Anterior cingulate cortex (tissue), 58 donors: Measurements from ENCODE around the gene SH2B3.

ENCODE experiments used
- DNase-seq, 58 donors: peaks; one replicate each; lab custom pipeline; 2025; lab: John Stamatoyannopoulos, UW

SH2B3 gene

GRCh38 chr12:111440631-111441030 is 34.9 kb downstream of the SH2B3 start:
- no peak for DNase-seq

DNA sequence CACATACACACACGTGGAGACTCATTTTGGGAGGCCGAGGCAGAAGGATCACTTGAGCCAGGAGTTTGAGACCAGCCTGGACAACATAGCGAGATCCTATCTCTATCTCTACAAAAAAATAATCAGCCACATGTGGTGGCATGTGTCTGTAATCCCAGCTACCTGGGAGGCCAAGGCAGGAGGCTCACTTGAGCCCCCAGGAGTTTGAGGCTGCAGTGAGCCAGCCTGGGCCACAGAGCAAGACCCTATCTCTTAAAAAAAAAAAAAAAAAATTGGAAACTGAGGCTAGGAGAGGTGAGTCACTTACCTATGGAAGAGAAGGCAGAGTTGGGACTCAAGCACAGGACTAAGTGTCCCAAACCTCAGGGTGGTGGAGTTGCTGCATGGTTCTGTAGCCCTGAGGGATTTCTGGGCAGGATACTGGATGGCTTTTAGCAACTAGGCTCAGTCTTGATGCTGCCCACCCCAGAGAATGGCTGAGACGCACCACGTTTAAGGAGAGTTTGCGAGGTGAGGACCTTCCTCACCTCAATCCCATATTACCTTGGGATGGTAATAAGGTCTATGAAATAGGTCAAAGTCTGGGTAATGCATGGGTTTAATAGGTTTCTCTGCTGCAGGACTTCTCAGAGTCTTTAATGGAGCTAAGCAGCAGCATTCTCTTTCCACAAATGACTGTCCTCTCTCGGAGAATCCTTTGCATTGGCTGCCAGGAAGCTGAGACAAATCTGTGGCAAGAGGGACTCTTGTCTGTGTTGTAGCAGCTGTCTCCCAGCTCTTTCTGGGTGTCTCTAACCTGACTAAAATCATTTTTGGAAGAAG is 35.6 kb downstream of the SH2B3 start:
- DNase-seq: no peak

- DNase-seq: no peak
Measured at GRCh38 chr12:111442301-111443045, 36.8 kb downstream of the SH2B3 start.

DNA sequence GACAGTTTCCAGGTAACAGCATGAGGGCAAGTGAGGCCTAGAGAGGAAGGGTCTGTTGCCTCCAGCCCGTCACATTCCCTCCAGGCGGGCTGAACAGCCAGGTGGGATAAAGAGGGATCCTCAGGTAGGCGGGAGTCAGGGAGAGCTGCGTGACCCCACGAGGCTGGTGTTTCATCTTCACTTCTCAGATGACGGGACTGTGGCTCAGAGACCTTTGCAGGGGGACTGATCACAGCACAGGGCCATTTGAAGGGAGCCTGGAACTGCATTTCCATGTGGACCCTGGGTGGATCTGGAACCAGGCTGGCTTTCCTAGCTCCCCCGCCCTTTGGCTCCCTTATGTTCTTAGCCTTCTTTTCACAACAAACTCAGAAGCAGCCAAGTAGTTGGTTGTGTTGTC is 37.4 kb downstream of the SH2B3 start:
- no peak for DNase-seq

- no peak for DNase-seq
Measured at GRCh38 chr12:111443586-111443985, 37.9 kb downstream of the SH2B3 start.

DNA sequence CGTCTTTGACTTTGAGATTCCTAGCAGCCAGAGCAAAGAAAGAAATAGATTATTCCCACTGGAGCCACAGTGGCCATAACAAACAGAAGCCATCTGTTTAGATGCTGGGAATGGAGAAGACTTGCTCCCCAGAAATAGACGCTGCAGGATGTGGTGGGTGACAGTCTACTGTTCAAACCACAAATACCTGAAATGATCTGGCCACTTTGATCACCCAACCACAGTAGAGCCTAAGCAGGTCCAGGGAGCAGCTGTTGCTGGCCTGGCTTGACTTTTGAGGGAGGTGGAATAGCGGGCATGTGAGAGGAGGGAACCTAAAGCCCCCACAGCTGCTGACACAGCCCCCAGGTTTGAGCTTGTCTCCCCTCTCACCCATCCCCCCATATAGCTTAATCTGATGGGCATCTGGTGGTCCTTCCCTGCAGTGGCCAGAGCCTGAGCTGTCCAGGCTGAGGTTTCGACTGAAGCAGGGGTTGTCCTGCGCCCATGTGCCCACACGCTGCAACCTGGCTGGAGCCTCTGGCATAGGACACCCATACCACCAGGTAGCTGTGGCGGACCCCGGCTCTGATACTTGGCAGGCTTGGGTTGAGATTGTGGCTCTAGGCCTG is 38.7 kb downstream of the SH2B3 start:
- DNase-seq: no peak

GRCh38 chr12:111444925-111445725 is 39.4 kb downstream of the SH2B3 start:
- DNase-seq: peak in 37 of 58 donors; percentile 22 to 76 (median 50)

DNA sequence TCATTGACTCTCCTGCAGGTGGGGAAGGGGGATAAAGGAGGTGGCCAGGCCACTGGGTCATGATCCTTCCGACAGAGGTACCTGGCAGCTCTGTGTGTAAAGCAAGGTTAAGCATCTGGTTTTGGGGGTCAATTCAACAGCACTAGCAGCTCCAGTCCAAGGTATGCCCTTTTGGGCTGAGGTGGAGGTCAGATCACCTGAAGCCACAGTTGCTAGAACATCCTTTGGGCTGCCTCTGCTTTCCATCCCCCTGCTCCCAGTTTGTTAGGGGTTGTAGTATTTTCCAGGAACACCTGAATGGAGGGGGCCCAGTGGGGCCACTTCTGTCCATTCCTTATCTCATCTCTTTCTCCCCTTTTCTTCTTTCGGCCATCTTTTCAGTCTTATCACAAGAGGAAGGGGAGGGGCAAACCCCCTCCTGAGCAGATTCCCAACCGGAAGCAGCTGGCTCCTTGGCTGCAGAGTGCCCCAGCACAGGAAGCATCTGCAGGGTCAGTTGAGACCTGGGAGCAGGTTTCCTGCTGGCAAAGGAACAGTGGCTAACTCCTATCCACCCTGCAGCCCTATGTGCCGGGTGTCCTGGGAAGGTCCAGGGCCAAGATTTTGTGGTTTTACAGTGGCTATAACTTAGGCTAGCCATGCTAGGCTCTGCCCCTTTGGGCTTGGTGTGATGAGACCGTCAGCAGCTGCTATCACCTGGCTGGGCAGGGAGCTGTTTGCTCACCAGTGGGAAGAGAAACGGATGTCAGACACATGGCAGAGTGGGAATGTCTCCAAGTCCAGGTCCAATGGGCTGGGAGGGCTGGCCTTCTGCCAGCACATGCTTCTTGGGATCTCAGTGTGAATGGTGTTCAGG is 40.2 kb downstream of the SH2B3 start:
- peak in 1 of 58 donors; percentile 37 for DNase-seq

GRCh38 chr12:111446631-111447570 is 41.2 kb downstream of the SH2B3 start:
- DNase-seq: no peak

DNA sequence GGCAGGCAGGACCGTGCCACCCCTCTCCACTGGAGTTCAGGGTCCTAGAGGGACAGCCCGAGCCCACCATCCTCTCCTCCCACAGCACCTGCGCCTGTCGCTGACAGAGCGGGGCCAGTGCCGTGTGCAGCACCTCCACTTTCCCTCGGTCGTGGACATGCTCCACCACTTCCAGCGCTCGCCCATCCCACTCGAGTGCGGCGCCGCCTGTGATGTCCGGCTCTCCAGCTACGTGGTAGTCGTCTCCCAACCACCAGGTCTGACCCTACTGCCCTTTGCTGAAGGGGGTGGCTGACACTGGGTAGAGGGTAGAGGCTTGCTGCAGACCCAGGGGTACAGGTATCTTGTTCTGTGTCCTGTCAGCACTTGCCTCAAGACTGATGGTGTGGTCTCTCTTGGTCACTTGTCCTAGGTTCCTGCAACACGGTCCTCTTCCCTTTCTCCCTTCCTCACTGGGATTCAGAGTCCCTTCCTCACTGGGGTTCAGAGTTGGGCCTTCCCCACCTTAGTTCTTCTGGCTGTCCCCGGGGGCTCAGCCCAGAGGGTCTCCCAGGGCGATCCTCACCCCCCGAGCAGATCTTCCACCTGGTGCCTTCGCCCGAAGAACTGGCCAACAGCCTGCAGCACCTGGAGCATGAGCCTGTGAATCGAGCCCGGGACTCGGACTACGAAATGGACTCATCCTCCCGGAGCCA is 42.0 kb downstream of the SH2B3 start:
- no peak for DNase-seq

DNA sequence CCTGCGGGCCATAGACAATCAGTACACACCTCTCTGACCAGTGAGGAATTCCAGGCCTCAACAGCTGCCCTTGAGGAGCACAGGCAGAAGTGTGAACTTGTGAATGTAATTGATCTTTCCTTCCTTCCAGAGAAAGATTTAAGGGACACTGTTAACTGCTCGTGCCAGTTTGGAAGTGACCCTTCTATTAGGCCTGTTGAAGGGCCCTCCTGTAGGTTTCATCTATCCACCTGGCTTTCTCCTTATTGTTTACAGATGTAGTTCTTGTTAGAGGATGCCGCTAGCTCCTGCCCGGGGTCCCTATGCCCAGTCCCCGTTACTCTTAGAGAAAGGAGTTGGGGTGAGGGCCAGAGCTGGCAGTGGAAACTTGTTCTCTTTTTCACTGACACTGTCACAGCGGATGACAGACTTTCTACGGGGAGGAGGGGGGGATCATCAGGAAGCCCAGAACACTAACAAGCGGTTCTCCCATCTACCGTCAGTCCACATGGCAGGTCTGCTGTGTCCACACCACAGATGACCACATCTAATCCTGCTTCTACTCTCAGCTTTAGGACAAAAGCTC is 42.6 kb downstream of the SH2B3 start:
- no peak for DNase-seq

DNA sequence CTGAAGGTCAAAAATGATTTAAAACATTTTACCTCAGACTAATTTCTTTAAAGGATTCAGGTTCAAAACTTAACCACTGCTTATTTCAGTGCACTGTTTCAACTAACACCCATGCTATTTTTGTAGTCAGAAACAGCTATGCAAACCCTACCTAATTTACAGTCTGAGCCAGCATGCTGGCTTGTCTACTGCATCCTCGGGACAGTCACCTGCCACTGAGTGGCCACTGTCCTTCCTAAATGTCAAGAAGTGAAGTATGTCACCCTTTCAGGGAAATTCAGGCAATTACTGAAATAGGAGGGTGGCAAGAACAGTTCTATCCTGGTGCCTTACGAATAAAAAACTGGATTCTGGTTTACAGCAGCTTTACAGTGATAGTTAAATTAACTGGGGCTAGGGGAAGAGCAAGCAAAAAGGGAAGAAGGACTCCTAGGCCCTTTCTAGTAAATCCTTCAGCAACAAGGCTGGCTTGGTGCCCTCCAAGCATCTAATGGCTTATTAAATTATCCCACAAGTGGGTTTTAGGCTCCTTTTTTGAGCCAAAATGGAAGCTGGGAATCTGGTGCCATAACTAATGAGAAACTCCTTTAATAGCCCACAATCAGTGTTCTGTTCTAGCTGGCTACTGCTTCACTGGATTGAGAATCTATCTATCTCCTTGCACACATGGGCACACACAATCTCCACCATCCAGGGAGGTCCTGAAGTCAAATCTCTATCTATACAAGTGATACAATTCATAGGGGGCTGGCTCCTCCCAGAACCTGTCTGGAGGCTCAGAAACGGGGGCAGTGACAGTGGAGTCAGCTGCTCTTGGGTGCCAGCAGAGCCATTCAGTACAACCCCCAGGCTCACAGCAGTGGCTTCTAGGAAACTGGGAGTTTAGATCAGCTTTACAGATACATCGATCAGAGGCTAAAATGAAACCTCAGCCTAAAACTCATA is 43.4 kb downstream of the SH2B3 start:
- no peak for DNase-seq

GRCh38 chr12:111450676-111451075 is 45.0 kb downstream of the SH2B3 start:
- DNase-seq: no peak

- DNase-seq: no peak
Measured at GRCh38 chr12:111451232-111451631, 45.5 kb downstream of the SH2B3 start.

- DNase-seq: peak in 2 of 58 donors; percentile 49 to 67
Measured at GRCh38 chr12:111451649-111452129, 46.0 kb downstream of the SH2B3 start.
